Sigmoid colon (tissue), 7 donors: ENCODE results near the gene BSG. TPM values are rescaled to one million over a fixed set of nuclear protein-coding genes. Genes with fewer than 3 reads are reported as not detected.
A peak's percentile ranks its signal among the peaks of the same experiment; 100 is the strongest.

Experiments used
- DNase-seq: peaks from one replicate; pipeline ENCODE4 v3.0.0-alpha.2; 2019
- H3K27ac ChIP-seq, 4 donors: fragments of 200-600 bp; sonication (generic); one replicate each; pipeline ENCODE4 v1.5.1; 2016 to 2019; ENCODE audit warnings: mild to moderate bottlenecking in 1 of 4
- H3K27me3 ChIP-seq, 3 donors: fragments of 200-600 bp; sonication (generic); one replicate each; pipeline ENCODE4 v1.5.1; 2019; ENCODE audit warnings: mild to moderate bottlenecking in 1 of 3
- H3K36me3 ChIP-seq, 4 donors: fragments of 200-600 bp; sonication (generic); one replicate each; pipeline ENCODE4 v1.5.1; 2016 to 2019
- H3K4me1 ChIP-seq, 4 donors: fragments of 200-600 bp; sonication (generic); one replicate each; pipeline ENCODE4 v1.5.1; 2017 to 2019
- H3K4me3 ChIP-seq, 4 donors: fragments of 200-600 bp; sonication (generic); one replicate each; pipeline ENCODE4 v1.5.1; 2017 to 2019; ENCODE audit warnings: mild to moderate bottlenecking in 2 of 4, moderate library complexity in 1 of 4
- H3K9me3 ChIP-seq, 4 donors: fragments of 200-600 bp in 3 of 4; sonication (generic) in 3 of 4; one replicate each; pipeline versions ENCODE4 v1.5.1 to v1.6.1; 2013 to 2019
- CTCF ChIP-seq, 4 experiments: fragments of 450-650 bp in 3 of 4; fragments of 200-600 bp in 1 of 4; IDR thresholded peaks; one replicate each; pipeline ENCODE4 v1.5.1; 2016 to 2019; ENCODE audit warnings: antibody characterized with exemption in 4 of 4, mild to moderate bottlenecking in 3 of 4, moderate library complexity in 2 of 4
- EP300 ChIP-seq, 4 donors: sonication (generic); formaldehyde crosslinking; IDR thresholded peaks; one replicate each; pipeline ENCODE4 v1.6.1; 2017; ENCODE audit warnings: antibody characterized with exemption in 4 of 4
- POLR2A ChIP-seq, 2 donors: fragments of 450-650 bp; IDR thresholded peaks; one replicate each; pipeline ENCODE4 v1.6.1; 2016; ENCODE audit warnings: antibody characterized with exemption in 2 of 2, mild to moderate bottlenecking in 2 of 2, moderate library complexity in 2 of 2
- POLR2AphosphoS5 ChIP-seq, 4 donors: sonication (generic); formaldehyde crosslinking; IDR thresholded peaks; one replicate each; pipeline ENCODE4 v1.6.1; 2017; ENCODE audit warnings: antibody characterized with exemption in 4 of 4
- WGBS, 2 donors: extraction: QIAGEN DNeasy Blood & Tissue Kit; methylation state at CpG; one replicate each; pipeline ENCODE4 v1.1.7; 2013; 5-methylcytosine and 5-hydroxymethylcytosine counted together
- intact Hi-C: fragments of 100-400 bp; cut with DNase I; formaldehyde crosslinking; loops from one replicate; pipeline ENCODE4 v1.15.1; 2023
- polyA plus RNA-seq, 3 donors: library from polyadenylated mRNA; stranded (reverse); fragments of 200-250 nt; gene quantifications; one replicate each; pipeline ENCODE4 v1.2.3, GENCODE V29; 2013
- total RNA-seq, 4 donors: library from RNA; depleted of rRNA; stranded (reverse); fragments of >200 nt; gene quantifications; one replicate each; pipeline ENCODE4 v1.1.0, GENCODE V29; 2016
- donor health status: healthy with polysubstance abuse.
- donor health status: Bipolar disorder and iron deficiency.
- donor health status: healthy.

The BSG gene
- total and polyA plus RNA-seq, 7 donors = 218 to 715 (median 475) TPM

GRCh38 chr19:610801-611480 lies 38.5 kb downstream of the BSG start:
- peak overlapping the region in 1 of 4 donors; percentile 32 for H3K27ac ChIP-seq
- peak overlapping the region in 2 of 4 donors; percentile 16 to 23 for H3K4me3 ChIP-seq
- intact Hi-C loops = no loop called here
- 12 to 24% methylated on average over 36 of the region's 36 CpGs for WGBS, 2 donors
- no peak for DNase-seq
- H3K27me3 ChIP-seq = no peaks in the 10 kb centered on the region
- H3K36me3 ChIP-seq = no peaks in the 10 kb centered on the region
- H3K9me3 ChIP-seq = no peaks in the 10 kb centered on the region
- TF ChIP-seq POLR2A (IDR thresholded peaks at IDR 0.05) = no peak
- peaks cover 0 to 7% (median 0%) of the 10 kb centered on the region in 4 donors for H3K4me1 ChIP-seq

- TF ChIP-seq POLR2AphosphoS5 (IDR thresholded peaks at IDR 0.05) = no peak
- no peak overlapping the region for H3K4me3 ChIP-seq
- no peak overlapping the region for H3K27ac ChIP-seq
Measured at GRCh38 chr19:611481-611868, 39.1 kb downstream of the BSG start.

GRCh38 chr19:612941-613340 lies 40.5 kb downstream of the BSG start:
- Histone ChIP-seq H3K27me3 (peaks cover 8 to 15% (median 15%) of the 10 kb centered on the region in 3 donors), H3K4me3 (no peak overlapping the region), H3K4me1 (peaks cover 0 to 7% (median 5%) of the 10 kb centered on the region in 4 donors), H3K9me3 (no peaks in the 10 kb centered on the region), H3K36me3 (peaks cover 2 to 11% (median 9%) of the 10 kb centered on the region in 4 donors), H3K27ac (no peak overlapping the region)
- 79 to 87% methylated on average over 33 of the region's 33 CpGs for WGBS, 2 donors
- TF ChIP-seq POLR2A (IDR thresholded peaks at IDR 0.05) (no peak), POLR2AphosphoS5 (IDR thresholded peaks at IDR 0.05) (no peak), CTCF (IDR thresholded peaks at IDR 0.05) (no peak), EP300 (IDR thresholded peaks at IDR 0.05) (no peak)
- DNase-seq = no peak
- intact Hi-C loops = no loop called here

More at GRCh38 chr19:611481-611868, 39.1 kb downstream of the BSG start:
- intact Hi-C loops = no loop called here
- DNase-seq = no peak
- 21 to 42% methylated on average over 13 of the region's 13 CpGs for WGBS, 2 donors
- no peaks in the 10 kb centered on the region for H3K36me3 ChIP-seq
- peaks cover 0 to 7% (median 3%) of the 10 kb centered on the region in 4 donors for H3K4me1 ChIP-seq
- peaks cover under 1 to 3% (median 3%) of the 10 kb centered on the region in 3 donors for H3K27me3 ChIP-seq
- H3K9me3 ChIP-seq = no peaks in the 10 kb centered on the region

- peaks cover 8 to 24% (median 15%) of the 10 kb centered on the region in 3 donors for H3K27me3 ChIP-seq
- no peak overlapping the region for H3K4me3 ChIP-seq
- peaks cover 0 to 7% (median 5%) of the 10 kb centered on the region in 4 donors for H3K4me1 ChIP-seq
- H3K27ac ChIP-seq = no peak overlapping the region
- intact Hi-C loops = no loop called here
- 67 to 70% methylated on average over 54 of the region's 54 CpGs for WGBS, 2 donors
- H3K36me3 ChIP-seq = peaks cover 12 to 21% (median 19%) of the 10 kb centered on the region in 4 donors
- TF ChIP-seq EP300 (IDR thresholded peaks at IDR 0.05) (no peak), CTCF (IDR thresholded peaks at IDR 0.05) (no peak), POLR2AphosphoS5 (IDR thresholded peaks at IDR 0.05) (no peak), POLR2A (IDR thresholded peaks at IDR 0.05) (no peak)
- H3K9me3 ChIP-seq = no peaks in the 10 kb centered on the region
- DNase-seq = no peak
Measured at GRCh38 chr19:613732-614567, 41.6 kb downstream of the BSG start.

GRCh38 chr19:615619-616018 lies 43.2 kb downstream of the BSG start:
- Histone ChIP-seq H3K9me3 (no peaks in the 10 kb centered on the region), H3K36me3 (peaks cover 28 to 38% (median 35%) of the 10 kb centered on the region in 4 donors), H3K4me3 (no peak overlapping the region), H3K4me1 (peaks cover 0 to 6% (median 4%) of the 10 kb centered on the region in 4 donors), H3K27me3 (peaks cover 8 to 28% (median 15%) of the 10 kb centered on the region in 3 donors), H3K27ac (no peak overlapping the region)
- TF ChIP-seq EP300 (IDR thresholded peaks at IDR 0.05) (no peak), CTCF (IDR thresholded peaks at IDR 0.05) (no peak), POLR2AphosphoS5 (IDR thresholded peaks at IDR 0.05) (no peak), POLR2A (IDR thresholded peaks at IDR 0.05) (no peak)
- intact Hi-C loops = no loop called here
- WGBS, 2 donors = 10 to 24% methylated on average over 33 of the region's 33 CpGs
- DNase-seq = no peak
